PFSK-1 (cell line): ENCODE results near the gene SUN5.

ENCODE experiments used
- FOXP2 ChIP-seq: optimal IDR thresholded peaks from 2 replicates; pipeline ENCODE3; 2011; ENCODE audit warnings: borderline replicate concordance, control low read depth, inconsistent platforms; ENCODE audit not compliant: insufficient read depth; ENCODE audit errors: extremely low read length, extremely low read depth
- POLR2AphosphoS5 ChIP-seq: IDR thresholded peaks from 2 replicates; pipeline ENCODE4 v1.6.1; 2012; ENCODE audit warnings: low read depth, mild to moderate bottlenecking, control low read depth, low read length, moderate library complexity
- SIN3A ChIP-seq: IDR thresholded peaks from 2 replicates; pipeline ENCODE4 v1.6.1; 2012; ENCODE audit warnings: mild to moderate bottlenecking, low read length, moderate library complexity, borderline replicate concordance; ENCODE audit not compliant: insufficient read depth
- TAF1 ChIP-seq: IDR thresholded peaks from 2 replicates; pipeline ENCODE4 v1.6.1; 2012; ENCODE audit warnings: low read length, control low read depth, borderline replicate concordance; ENCODE audit not compliant: insufficient read depth
- TF ChIP-seq, protein P1 (sequence below), 2 experiments: IDR thresholded peaks; 2 replicates each; pipeline versions ENCODE4 v1.6.1 to v1.8.0; 2011 to 2012; ENCODE audit warnings: low read depth in 2 of 2, low read length in 2 of 2, control low read depth in 1 of 2, inconsistent platforms in 1 of 2, mild to moderate bottlenecking in 1 of 2, moderate library complexity in 1 of 2; ENCODE audit not compliant: insufficient read depth in 1 of 2

The SUN5 gene

DNA sequence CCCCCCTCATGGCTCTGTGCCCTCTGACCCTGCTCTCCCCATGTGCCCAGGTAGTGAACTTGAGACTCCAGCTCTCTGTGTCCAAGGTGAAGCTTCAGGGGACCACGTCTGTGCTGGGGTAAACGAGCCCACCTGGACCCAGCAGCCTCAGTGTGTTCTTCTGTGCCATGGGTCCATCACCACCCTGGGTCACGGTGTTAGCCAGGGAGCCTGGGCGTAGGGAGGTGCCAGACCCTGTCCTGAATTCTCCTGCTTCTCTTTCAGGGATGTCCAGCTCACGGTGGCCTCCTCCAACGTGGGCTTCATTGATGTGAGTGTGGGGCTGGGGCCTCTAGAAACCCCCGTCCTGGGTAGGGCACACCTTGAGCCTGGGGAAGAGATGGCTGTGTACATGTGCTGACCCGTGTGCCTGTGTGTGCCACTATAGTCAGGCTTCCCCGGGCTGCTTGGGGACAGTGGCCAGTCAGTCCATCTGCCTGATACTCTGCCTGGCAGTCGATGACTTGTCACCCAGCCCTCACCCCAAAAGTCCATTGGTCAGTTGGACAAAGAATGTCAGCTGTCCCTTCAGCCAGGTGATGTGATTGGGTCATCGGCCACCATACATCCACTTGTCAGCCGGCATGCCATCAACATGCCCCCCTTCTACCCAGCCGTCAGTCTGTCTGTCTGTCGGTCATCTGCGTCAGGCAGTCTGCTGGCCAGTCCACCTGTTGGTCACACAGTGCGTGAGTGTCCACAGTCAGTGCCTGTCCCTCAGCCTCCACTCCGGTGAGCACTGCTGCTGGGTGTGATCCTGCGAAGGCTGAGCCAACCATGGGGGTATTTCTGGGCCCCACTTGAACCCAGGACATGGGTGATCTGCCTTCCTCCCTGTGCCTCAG, 16.3 kb upstream of the SUN5 start:
- TF ChIP-seq TAF1 (no peak), POLR2AphosphoS5 (no peak), FOXP2 (no peak), SIN3A (no peak)
- TF ChIP-seq, protein P1, sequence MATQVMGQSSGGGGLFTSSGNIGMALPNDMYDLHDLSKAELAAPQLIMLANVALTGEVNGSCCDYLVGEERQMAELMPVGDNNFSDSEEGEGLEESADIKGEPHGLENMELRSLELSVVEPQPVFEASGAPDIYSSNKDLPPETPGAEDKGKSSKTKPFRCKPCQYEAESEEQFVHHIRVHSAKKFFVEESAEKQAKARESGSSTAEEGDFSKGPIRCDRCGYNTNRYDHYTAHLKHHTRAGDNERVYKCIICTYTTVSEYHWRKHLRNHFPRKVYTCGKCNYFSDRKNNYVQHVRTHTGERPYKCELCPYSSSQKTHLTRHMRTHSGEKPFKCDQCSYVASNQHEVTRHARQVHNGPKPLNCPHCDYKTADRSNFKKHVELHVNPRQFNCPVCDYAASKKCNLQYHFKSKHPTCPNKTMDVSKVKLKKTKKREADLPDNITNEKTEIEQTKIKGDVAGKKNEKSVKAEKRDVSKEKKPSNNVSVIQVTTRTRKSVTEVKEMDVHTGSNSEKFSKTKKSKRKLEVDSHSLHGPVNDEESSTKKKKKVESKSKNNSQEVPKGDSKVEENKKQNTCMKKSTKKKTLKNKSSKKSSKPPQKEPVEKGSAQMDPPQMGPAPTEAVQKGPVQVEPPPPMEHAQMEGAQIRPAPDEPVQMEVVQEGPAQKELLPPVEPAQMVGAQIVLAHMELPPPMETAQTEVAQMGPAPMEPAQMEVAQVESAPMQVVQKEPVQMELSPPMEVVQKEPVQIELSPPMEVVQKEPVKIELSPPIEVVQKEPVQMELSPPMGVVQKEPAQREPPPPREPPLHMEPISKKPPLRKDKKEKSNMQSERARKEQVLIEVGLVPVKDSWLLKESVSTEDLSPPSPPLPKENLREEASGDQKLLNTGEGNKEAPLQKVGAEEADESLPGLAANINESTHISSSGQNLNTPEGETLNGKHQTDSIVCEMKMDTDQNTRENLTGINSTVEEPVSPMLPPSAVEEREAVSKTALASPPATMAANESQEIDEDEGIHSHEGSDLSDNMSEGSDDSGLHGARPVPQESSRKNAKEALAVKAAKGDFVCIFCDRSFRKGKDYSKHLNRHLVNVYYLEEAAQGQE (IDR thresholded peaks at IDR 0.05; ENCODE audit: insufficient read depth in 1 of 2, low read depth in 2 of 2, low read length in 2 of 2) = no peak

DNA sequence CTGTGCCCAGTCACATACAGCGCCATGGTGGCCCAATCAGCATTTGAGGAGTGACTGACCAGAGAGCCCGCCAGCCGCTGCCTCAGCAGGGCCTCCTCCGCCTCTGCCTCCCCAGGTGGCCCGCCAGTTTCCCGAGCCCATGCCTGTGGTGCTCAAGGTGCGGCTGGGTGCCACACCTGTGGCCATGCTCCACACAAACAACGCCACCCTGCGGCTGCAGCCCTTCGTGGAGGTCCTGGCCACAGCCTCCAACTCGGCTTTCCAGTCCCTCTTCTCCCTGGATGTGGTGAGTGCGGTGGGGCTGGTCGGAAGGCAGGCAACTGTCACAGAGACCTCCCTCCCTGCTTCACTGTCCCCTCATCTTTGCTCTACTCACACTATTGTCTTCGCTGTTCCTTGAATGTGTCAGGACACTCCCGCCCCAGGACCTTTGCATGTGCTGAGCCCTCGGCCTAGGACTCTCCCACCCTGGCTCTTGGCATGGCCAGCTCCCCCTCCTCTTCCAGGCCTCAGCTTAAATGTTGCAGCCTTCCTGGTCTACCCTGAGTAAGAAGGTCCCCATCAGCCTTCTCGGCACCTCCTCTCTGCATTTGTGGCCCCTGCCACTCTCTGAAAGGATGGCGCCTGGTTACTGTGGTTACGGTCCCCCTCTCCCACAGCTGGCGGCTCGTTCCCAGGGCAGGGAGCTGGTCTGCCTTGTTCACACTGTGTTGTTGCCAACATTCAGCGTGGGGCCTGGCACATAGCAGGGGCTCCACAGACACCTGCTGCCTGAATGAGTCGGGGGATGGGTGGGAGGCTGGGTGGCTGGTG, 15.4 kb upstream of the SUN5 start:
- TF ChIP-seq SIN3A = no peak
- TF ChIP-seq, protein P1 (IDR thresholded peaks at IDR 0.05; ENCODE audit: insufficient read depth in 1 of 2, low read depth in 2 of 2, low read length in 2 of 2) = no peak
- TF ChIP-seq FOXP2 = no peak
- TF ChIP-seq TAF1 = no peak
- no peak for TF ChIP-seq POLR2AphosphoS5

DNA sequence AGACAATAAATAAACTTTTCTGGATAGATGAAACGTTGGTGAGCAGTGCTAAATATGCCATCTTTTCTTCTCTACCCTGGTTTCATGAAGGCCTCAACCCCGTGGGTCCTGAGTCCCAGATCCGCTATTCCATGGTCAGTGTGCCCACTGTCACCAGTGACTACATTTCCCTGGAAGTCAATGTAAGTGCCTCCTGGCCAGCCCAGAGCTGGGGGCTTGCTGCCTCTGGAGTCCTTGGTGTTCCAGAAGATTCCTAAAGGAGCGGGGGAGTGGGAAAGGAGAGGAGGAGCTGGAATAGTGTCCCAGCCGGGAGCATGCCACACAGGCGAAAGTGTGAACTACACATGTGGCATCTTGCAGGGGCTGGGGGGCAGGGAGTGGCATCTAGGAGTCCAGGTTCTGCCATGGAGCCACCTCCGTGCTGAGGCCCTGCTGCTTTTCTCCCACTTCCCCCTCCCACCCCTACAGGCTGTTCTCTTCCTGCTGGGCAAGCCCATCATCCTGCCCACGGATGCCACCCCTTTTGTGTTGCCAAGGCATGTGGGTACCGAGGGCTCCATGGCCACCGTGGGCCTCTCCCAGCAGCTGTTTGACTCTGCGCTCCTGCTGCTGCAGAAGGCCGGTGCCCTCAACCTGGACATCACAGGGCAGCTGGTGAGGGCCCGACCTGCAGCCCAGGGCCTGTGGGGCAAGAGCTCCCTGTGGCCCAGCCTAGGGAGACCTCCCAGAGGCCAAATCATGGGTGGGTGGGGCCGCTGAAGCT, 14.1 kb upstream of the SUN5 start:
- TF ChIP-seq SIN3A = no peak
- no peak for TF ChIP-seq TAF1
- no peak for TF ChIP-seq POLR2AphosphoS5
- no peak for TF ChIP-seq FOXP2
- TF ChIP-seq, protein P1 (IDR thresholded peaks at IDR 0.05; ENCODE audit: insufficient read depth in 1 of 2, low read depth in 2 of 2, low read length in 2 of 2) = no peak

DNA sequence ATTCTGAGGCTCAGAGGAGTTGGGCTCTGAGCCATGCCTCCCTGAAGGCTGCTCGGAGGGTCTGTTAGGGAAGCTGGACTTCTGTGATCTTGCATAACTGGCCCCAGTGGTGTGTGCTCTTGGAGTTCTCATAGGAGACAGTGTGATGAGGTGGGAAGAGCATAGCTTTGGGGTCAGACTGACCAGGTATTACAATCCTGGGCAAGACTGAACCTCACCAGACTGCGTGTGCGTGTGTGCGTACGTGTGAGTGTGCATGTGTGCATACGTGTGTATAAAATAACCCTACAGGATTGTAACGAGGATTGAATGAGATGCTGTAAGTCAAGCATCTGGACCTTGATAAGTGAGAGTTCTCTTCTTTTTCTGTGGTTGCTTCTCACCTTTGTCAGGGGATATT, 13.3 kb upstream of the SUN5 start:
- TF ChIP-seq FOXP2 = no peak
- no peak for TF ChIP-seq TAF1
- TF ChIP-seq, protein P1 (IDR thresholded peaks at IDR 0.05; ENCODE audit: insufficient read depth in 1 of 2, low read depth in 2 of 2, low read length in 2 of 2) = no peak
- no peak for TF ChIP-seq POLR2AphosphoS5
- no peak for TF ChIP-seq SIN3A
